H1 (cell line): ENCODE measurements around the gene MAGI2. TPM values are rescaled to one million over a fixed set of nuclear protein-coding genes. Genes with fewer than 3 reads are reported as not detected.

Source experiments
- CTCF ChIA-PET: fragments of 300-600 bp; sonication (Branson Sonifier 250); formaldehyde crosslinking; loops from one replicate; lab custom pipeline; 2021; ENCODE audit not compliant: partially characterized antibody; lab: Charles Lee
- POLR2A ChIA-PET: fragments of 300-600 bp; sonication (Branson Sonifier 250); formaldehyde crosslinking; loops from one replicate; lab custom pipeline; 2021; ENCODE audit warnings: inconsistent platforms; ENCODE audit not compliant: partially characterized antibody; lab: Charles Lee
- DNase-seq, 2 experiments: peaks; one replicate each; pipeline versions ENCODE4 v3.0.0 to v3.0.0-alpha.2; 2010 to 2022; ENCODE audit warnings: low spot score in 2 of 2, low read depth in 1 of 2, mixed read lengths in 1 of 2
- FAIRE-seq: peaks from 2 replicates; lab custom pipeline; 2011; peaks lifted over from hg19 to GRCh38; lab: Jason Lieb, UNC
- H2AFZ ChIP-seq: 2 replicates; pipeline ENCODE4 v1.8.1; 2012; ENCODE audit warnings: low read length, inconsistent platforms
- H2AK5ac ChIP-seq: 2 replicates; pipeline ENCODE4 v1.6.1; 2013; ENCODE audit warnings: low read depth, low read length
- H2BK120ac ChIP-seq: replicated peaks from 2 replicates; pipeline ENCODE3; 2013; ENCODE audit warnings: low read depth, low read length, inconsistent platforms
- H2BK12ac ChIP-seq: 2 replicates; pipeline ENCODE4 v1.6.1; 2013; ENCODE audit warnings: low read depth, low read length
- H2BK15ac ChIP-seq: 2 replicates; pipeline ENCODE4 v1.6.1; 2013; ENCODE audit warnings: low read length
- H2BK20ac ChIP-seq: 2 replicates; pipeline ENCODE4 v1.6.1; 2013; ENCODE audit warnings: low read length
- H2BK5ac ChIP-seq: 2 replicates; pipeline ENCODE4 v1.6.1; 2013; ENCODE audit warnings: low read depth, low read length
- H3K14ac ChIP-seq: 2 replicates; pipeline ENCODE4 v1.6.1; 2013; ENCODE audit warnings: inconsistent platforms; ENCODE audit not compliant: insufficient read length
- H3K18ac ChIP-seq: 2 replicates; pipeline ENCODE4 v1.6.1; 2013; ENCODE audit warnings: low read length; ENCODE audit errors: extremely low read depth
- H3K23ac ChIP-seq: 2 replicates; pipeline ENCODE4 v1.6.1; 2013; ENCODE audit warnings: inconsistent platforms; ENCODE audit not compliant: insufficient read length
- H3K23me2 ChIP-seq: 2 replicates; pipeline ENCODE4 v1.6.1; 2013; ENCODE audit warnings: low read depth, low read length
- H3K27ac ChIP-seq: 2 replicates; pipeline ENCODE4 v1.6.1; 2011; ENCODE audit warnings: low read depth, low read length, inconsistent platforms
- H3K27me3 ChIP-seq, 4 experiments: replicated peaks in 1 of 4; 1 replicate in 1 of 4; 2 replicates in 3 of 4; pipeline versions ENCODE4 v1.6.1 to v1.8.1; 2011 to 2013; ENCODE audit warnings: low read length in 3 of 4, mild to moderate bottlenecking in 3 of 4, inconsistent platforms in 2 of 4, mixed read lengths in 2 of 4, moderate library complexity in 1 of 4; ENCODE audit not compliant: control insufficient read depth in 3 of 4, insufficient read depth in 3 of 4; ENCODE audit errors: extremely low read depth in 1 of 4
- H3K36me3 ChIP-seq, 4 experiments: 2 replicates each; pipeline versions ENCODE4 v1.6.1 to v1.8.1; 2011 to 2013; ENCODE audit warnings: mild to moderate bottlenecking in 4 of 4, low read length in 3 of 4, moderate library complexity in 2 of 4, control low read depth in 1 of 4, inconsistent platforms in 1 of 4; ENCODE audit not compliant: insufficient read depth in 4 of 4, control insufficient read depth in 2 of 4
- H3K4ac ChIP-seq: replicated peaks from 2 replicates; pipeline ENCODE3; 2013; ENCODE audit warnings: low read length, low read depth, mixed read lengths, inconsistent platforms; ENCODE audit not compliant: insufficient read length
- H3K4me1 ChIP-seq, 4 experiments: replicated peaks in 1 of 4; 1 replicate in 1 of 4; 2 replicates in 3 of 4; pipeline versions ENCODE4 v1.6.1 to v1.8.1; 2011 to 2013; ENCODE audit warnings: low read length in 3 of 4, inconsistent platforms in 2 of 4, mixed read lengths in 1 of 4; ENCODE audit not compliant: insufficient read depth in 4 of 4, control insufficient read depth in 3 of 4
- H3K4me2 ChIP-seq, 2 experiments: 2 replicates each; pipeline versions ENCODE4 v1.6.1 to v1.8.1; 2011 to 2013; ENCODE audit warnings: low read depth in 2 of 2, low read length in 2 of 2, control low read depth in 1 of 2, inconsistent platforms in 1 of 2, mild to moderate bottlenecking in 1 of 2; ENCODE audit not compliant: insufficient read depth in 1 of 2
- H3K4me3 ChIP-seq, 4 experiments: fragments of 200-600, 300-600 bp in 1 of 4; sonication (generic), shearing (Covaris generic), sonication (Bioruptor Twin) in 1 of 4; 2 replicates each; pipeline versions ENCODE4 v1.5.1 to v1.8.1; 2011 to 2016; ENCODE audit warnings: low read length in 4 of 4, low read depth in 3 of 4, control low read depth in 2 of 4, inconsistent platforms in 2 of 4, mild to moderate bottlenecking in 2 of 4, mixed read lengths in 1 of 4, moderate library complexity in 1 of 4; ENCODE audit not compliant: insufficient read depth in 2 of 4; ENCODE audit errors: extremely low read depth in 1 of 4
- H3K56ac ChIP-seq: replicated peaks from 2 replicates; pipeline ENCODE3; 2013; ENCODE audit warnings: low read depth, mild to moderate bottlenecking, mixed read lengths, low read length, inconsistent platforms; ENCODE audit not compliant: insufficient read length
- H3K79me1 ChIP-seq: 2 replicates; pipeline ENCODE4 v1.6.1; 2013; ENCODE audit warnings: low read depth, low read length, control low read depth
- H3K79me2 ChIP-seq, 2 experiments: 2 replicates each; pipeline versions ENCODE4 v1.6.1 to v1.8.1; 2012 to 2013; ENCODE audit warnings: low read length in 2 of 2, mild to moderate bottlenecking in 2 of 2, inconsistent platforms in 1 of 2; ENCODE audit not compliant: insufficient read depth in 2 of 2, control insufficient read depth in 1 of 2
- H3K9ac ChIP-seq, 4 experiments: replicated peaks in 1 of 4; 1 replicate in 1 of 4; 2 replicates in 3 of 4; pipeline versions ENCODE4 v1.6.1 to v1.8.1; 2011 to 2013; ENCODE audit warnings: low read depth in 3 of 4, low read length in 3 of 4, control low read depth in 2 of 4, mild to moderate bottlenecking in 2 of 4, moderate library complexity in 2 of 4, inconsistent platforms in 1 of 4; ENCODE audit errors: extremely low read depth in 1 of 4
- H3K9me3 ChIP-seq, 2 experiments: 2 replicates each; pipeline versions ENCODE4 v1.6.1 to v1.8.1; 2012 to 2013; ENCODE audit warnings: mild to moderate bottlenecking in 2 of 2, moderate library complexity in 2 of 2, control low read depth in 1 of 2, inconsistent platforms in 1 of 2, low read depth in 1 of 2, low read length in 1 of 2, mixed read lengths in 1 of 2; ENCODE audit not compliant: insufficient read depth in 2 of 2
- H4K20me1 ChIP-seq, 2 experiments: replicated peaks in 1 of 2; 2 replicates each; pipeline versions ENCODE3 to v1.8.1; 2011 to 2013; ENCODE audit warnings: inconsistent platforms in 2 of 2, low read length in 2 of 2, mild to moderate bottlenecking in 1 of 2; ENCODE audit not compliant: insufficient read depth in 2 of 2, control insufficient read depth in 1 of 2
- H4K5ac ChIP-seq: 2 replicates; pipeline ENCODE4 v1.6.1; 2013; ENCODE audit warnings: low read length, low read depth, mixed read lengths, inconsistent platforms; ENCODE audit not compliant: insufficient read length
- H4K8ac ChIP-seq: 2 replicates; pipeline ENCODE4 v1.8.0; 2013; ENCODE audit warnings: mild to moderate bottlenecking, moderate library complexity, low read length, inconsistent platforms; ENCODE audit not compliant: insufficient read depth; ENCODE audit errors: extremely low read depth
- H4K91ac ChIP-seq: replicated peaks from 2 replicates; pipeline ENCODE3; 2013; ENCODE audit warnings: low read length, mixed read lengths, inconsistent platforms; ENCODE audit not compliant: insufficient read length
- BRCA1 ChIP-seq: IDR thresholded peaks from 2 replicates; pipeline ENCODE4 v1.6.1; 2012; ENCODE audit warnings: low read depth, low read length, improper control_type of control experiment
- CREB1 ChIP-seq: IDR thresholded peaks from 2 replicates; pipeline ENCODE4 v1.6.1; 2012; ENCODE audit warnings: inconsistent platforms
- EP300 ChIP-seq, 2 experiments: IDR thresholded peaks; 1 replicate in 1 of 2; 2 replicates in 1 of 2; pipeline ENCODE4 v1.6.1; 2011 to 2012; ENCODE audit warnings: low read depth in 2 of 2, low read length in 2 of 2, mild to moderate bottlenecking in 2 of 2, borderline replicate concordance in 1 of 2, inconsistent platforms in 1 of 2, moderate library complexity in 1 of 2
- FOSL1 ChIP-seq: IDR thresholded peaks from 2 replicates; pipeline ENCODE4 v1.6.1; 2011; ENCODE audit warnings: mild to moderate bottlenecking, low read depth, low read length, moderate library complexity; ENCODE audit not compliant: insufficient read depth
- GABPA ChIP-seq: IDR thresholded peaks from 2 replicates; pipeline ENCODE4 v1.6.1; 2011; ENCODE audit warnings: mild to moderate bottlenecking, low read length, moderate library complexity, borderline replicate concordance; ENCODE audit not compliant: insufficient read depth
- HDAC2 ChIP-seq, 2 experiments: fragments of 300-600 bp in 1 of 2; sonication (generic) in 1 of 2; IDR thresholded peaks; 2 replicates each; pipeline ENCODE4 v1.6.1; 2011 to 2012; ENCODE audit warnings: low read depth in 2 of 2, low read length in 2 of 2, mild to moderate bottlenecking in 2 of 2, moderate library complexity in 2 of 2, borderline replicate concordance in 1 of 2, inconsistent platforms in 1 of 2
- HDAC6 ChIP-seq: IDR thresholded peaks from one replicate; pipeline ENCODE4 v1.7.1; 2012; ENCODE audit warnings: low read depth, mild to moderate bottlenecking, inconsistent platforms, low read length, moderate library complexity
- NANOG ChIP-seq: IDR thresholded peaks from 2 replicates; pipeline ENCODE4 v1.6.1; 2011; ENCODE audit warnings: low read length, low read depth, mild to moderate bottlenecking, inconsistent platforms; ENCODE audit not compliant: insufficient read depth, poor library complexity, severe bottlenecking
- RFX5 ChIP-seq: IDR thresholded peaks from 2 replicates; pipeline ENCODE4 v1.6.1; 2011; ENCODE audit warnings: low read depth, low read length, improper control_type of control experiment, borderline replicate concordance
- RNF2 ChIP-seq: fragments of 200-900, 300-1000 bp; sonication (generic); IDR thresholded peaks from 2 replicates; pipeline ENCODE4 v1.7.1; 2016; ENCODE audit warnings: borderline replicate concordance, low read depth, mild to moderate bottlenecking, antibody characterized with exemption, low read length; ENCODE audit not compliant: poor library complexity, severe bottlenecking; ENCODE audit errors: missing control alignments
- SIX5 ChIP-seq: IDR thresholded peaks from 2 replicates; pipeline ENCODE4 v1.6.1; 2011; ENCODE audit warnings: mild to moderate bottlenecking, low read depth, low read length
- TAF1 ChIP-seq: IDR thresholded peaks from 2 replicates; pipeline ENCODE4 v1.6.1; 2011; ENCODE audit warnings: mild to moderate bottlenecking, low read depth, low read length
- ZNF274 ChIP-seq: IDR thresholded peaks from 2 replicates; pipeline ENCODE4 v1.7.0; 2012; ENCODE audit warnings: low read length, borderline replicate concordance; ENCODE audit errors: extremely low read depth
- WGBS, 2 experiments: shearing (Covaris generic) in 1 of 2; methylation state at CpG; one replicate each; pipeline versions ENCODE4 v1.1.6 to v1.1.7; 2013 to 2015; ENCODE audit warnings: low lambda C conversion rate in 2 of 2, mixed read lengths in 2 of 2, inconsistent platforms in 1 of 2, low coverage in 1 of 2, missing lambda C conversion rate in 1 of 2; ENCODE audit not compliant: insufficient replicate concordance in 2 of 2, insufficient coverage in 1 of 2, insufficient read length in 1 of 2; ENCODE audit errors: extremely low coverage in 1 of 2, missing lambda C conversion rate in 1 of 2; 5-methylcytosine and 5-hydroxymethylcytosine counted together
- polyA plus RNA-seq, 7 experiments: library from polyadenylated mRNA; depleted of rRNA in 3 of 7; stranded (reverse) in 5 of 7; unstranded in 2 of 7; fragments of >200 nt in 5 of 7; fragments of 200-250 nt in 2 of 7; gene quantifications; 1 replicate in 5 of 7; 2 replicates in 1 of 7; 4 replicates in 1 of 7; pipeline versions ENCODE4 v1.2.1 to v1.2.3, GENCODE V29; 2011 to 2013; ENCODE audit warnings: missing spikeins in 2 of 7, mixed read lengths in 2 of 7
- total RNA-seq: library from RNA; stranded (reverse); fragmentation: NEBNext Ultra II Directional; extraction: Animal tissue kit (Norgen Biotek cat#: 25700); gene quantifications from 2 replicates; pipeline ENCODE4 v1.2.1, GENCODE V29; 2021

The MAGI2 gene
- total and polyA plus RNA-seq, 2 of the 8 experiments (the other 6 are each of a cell fraction or from before 2014, with no cell fraction given): 6.0 to 27.3 TPM

DNA sequence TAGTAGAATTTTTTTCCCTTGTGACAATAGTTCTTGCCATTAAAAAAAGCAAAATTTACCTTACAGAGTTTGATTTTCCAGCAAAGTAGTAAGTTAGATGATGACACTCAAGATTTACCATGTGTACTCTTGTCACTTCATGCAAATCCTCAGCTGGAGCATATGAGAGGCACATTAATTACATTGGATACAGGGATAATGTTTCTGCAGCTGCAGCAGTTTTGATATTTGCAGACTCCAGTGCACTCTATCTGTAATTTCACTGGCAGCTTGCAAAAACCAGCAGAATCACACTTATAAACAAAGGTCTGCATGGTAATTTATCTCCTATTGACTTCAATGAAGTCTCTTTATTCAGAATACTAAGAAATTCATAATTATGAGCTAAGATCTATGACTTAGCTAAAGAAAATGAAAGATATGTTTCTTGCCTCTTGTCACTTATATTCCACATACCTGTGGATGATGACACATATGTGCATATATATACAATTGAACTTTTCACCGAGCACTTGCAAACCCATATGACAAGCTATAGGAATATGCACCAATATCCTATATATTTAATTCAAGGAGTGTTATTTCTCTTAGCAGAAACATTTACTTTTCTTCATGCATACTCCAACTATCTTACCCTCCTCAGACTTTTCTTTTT, 1124.3 kb downstream of the MAGI2 start:
- H3K27ac ChIP-seq: no peak overlapping the region
- no peaks in the 10 kb centered on the region for H3K79me2 ChIP-seq
- no peaks in the 10 kb centered on the region for H3K79me1 ChIP-seq
- FAIRE-seq (no peak), DNase-seq (no peak)
- WGBS, 2 experiments: 63% methylated on average over 1 of the region's 1 CpG; no CpG with 5 or more reads in 1 of the 2 experiments
- H3K23me2 ChIP-seq: no peaks in the 10 kb centered on the region
- H3K4ac ChIP-seq: no peak overlapping the region
- no peak overlapping the region for H2BK15ac ChIP-seq
- no peaks in the 10 kb centered on the region for H3K4me1 ChIP-seq
- H4K8ac ChIP-seq: no peak overlapping the region
- no peak overlapping the region for H2AFZ ChIP-seq
- no peak overlapping the region for H3K56ac ChIP-seq
- no peak overlapping the region for H4K91ac ChIP-seq
- no peak overlapping the region for H3K4me2 ChIP-seq
- H2BK5ac ChIP-seq: no peak overlapping the region
- no peak overlapping the region for H3K4me3 ChIP-seq
- ChIA-PET POLR2A (no interaction called here), CTCF (interaction anchor here (1.0 kb wide), 1 partner anchor 34 kb away, joined by 4 read pairs; no protein-coding TSS in a partner anchor)
- no peaks in the 10 kb centered on the region for H3K36me3 ChIP-seq
- no peak overlapping the region for H2AK5ac ChIP-seq
- no peaks in the 10 kb centered on the region for H4K20me1 ChIP-seq
- no peak overlapping the region for H3K18ac ChIP-seq
- no peak overlapping the region for H3K23ac ChIP-seq
- no peak overlapping the region for H2BK12ac ChIP-seq
- no peak overlapping the region for H2BK120ac ChIP-seq
- no peaks in the 10 kb centered on the region for H3K27me3 ChIP-seq
- H3K14ac ChIP-seq: no peak overlapping the region
- no peak overlapping the region for H4K5ac ChIP-seq
- H3K9ac ChIP-seq: no peak overlapping the region
- H3K9me3 ChIP-seq: no peaks in the 10 kb centered on the region
- H2BK20ac ChIP-seq: no peak overlapping the region
- TF ChIP-seq FOSL1 (no peak), SIX5 (no peak), TAF1 (no peak), ZNF274 (no peak), NANOG (no peak), RNF2 (no peak), RFX5 (no peak), GABPA (no peak), CREB1 (no peak), BRCA1 (no peak), HDAC2 (IDR thresholded peaks at IDR 0.05; ENCODE audit: borderline replicate concordance in 1 of 2, low read depth in 2 of 2, low read length in 2 of 2) (no peak), EP300 (IDR thresholded peaks at IDR 0.05; ENCODE audit: borderline replicate concordance in 1 of 2, low read depth in 2 of 2, low read length in 2 of 2) (no peak), HDAC6 (no peak)
